ENCODE data around the gene COX8A. TPM values are rescaled to one million over a fixed set of nuclear protein-coding genes. Genes with fewer than 3 reads are reported as not detected.

Gene COX8A
- total and polyA plus RNA-seq, 10 donors: 181 to 698 (median 324) TPM

DNA sequence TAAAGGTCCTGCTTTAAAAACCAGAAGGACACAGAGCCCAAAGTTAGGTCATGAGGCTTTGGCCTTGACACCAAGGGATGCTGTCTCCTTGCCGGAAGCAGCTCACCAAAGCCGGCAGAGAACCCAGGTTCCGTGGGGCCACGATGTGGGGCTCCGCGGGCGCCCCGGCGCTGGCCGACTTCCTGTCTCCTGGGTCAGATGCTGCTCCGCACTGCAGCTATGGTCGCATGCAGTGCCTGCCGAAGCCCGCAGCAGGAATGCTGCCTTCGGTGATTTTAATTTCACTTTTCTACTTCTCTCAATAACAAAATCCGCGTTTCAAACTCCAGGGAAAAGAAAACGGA is 11.4 kb downstream of the COX8A start:
- DNase-seq: peak; percentile 94
- Histone ChIP-seq H3K4me1 (peaks cover 11 to 74% (median 42%) of the 10 kb centered on the region in 6 donors), H3K9me3 (no peaks in the 10 kb centered on the region), H3K27me3 (replicated peaks in 1 of 7) (no peaks in the 10 kb centered on the region), H3K27ac (peak overlapping the region; percentile 81 to 96 (median 92)), H3K36me3 (peaks cover 3 to 30% (median 27%) of the 10 kb centered on the region in 6 donors), H3K4me3 (peak overlapping the region; percentile 89 to 100 (median 98))
- 0 to 1% (median 0%) methylated on average over 17 to 18 of the region's 18 CpGs for WGBS, 5 donors
- TF ChIP-seq POLR2A (IDR thresholded peaks at IDR 0.05) (no peak), POLR2AphosphoS5 (IDR thresholded peaks at IDR 0.05) (no peak)
- TF ChIP-seq, protein P1, sequence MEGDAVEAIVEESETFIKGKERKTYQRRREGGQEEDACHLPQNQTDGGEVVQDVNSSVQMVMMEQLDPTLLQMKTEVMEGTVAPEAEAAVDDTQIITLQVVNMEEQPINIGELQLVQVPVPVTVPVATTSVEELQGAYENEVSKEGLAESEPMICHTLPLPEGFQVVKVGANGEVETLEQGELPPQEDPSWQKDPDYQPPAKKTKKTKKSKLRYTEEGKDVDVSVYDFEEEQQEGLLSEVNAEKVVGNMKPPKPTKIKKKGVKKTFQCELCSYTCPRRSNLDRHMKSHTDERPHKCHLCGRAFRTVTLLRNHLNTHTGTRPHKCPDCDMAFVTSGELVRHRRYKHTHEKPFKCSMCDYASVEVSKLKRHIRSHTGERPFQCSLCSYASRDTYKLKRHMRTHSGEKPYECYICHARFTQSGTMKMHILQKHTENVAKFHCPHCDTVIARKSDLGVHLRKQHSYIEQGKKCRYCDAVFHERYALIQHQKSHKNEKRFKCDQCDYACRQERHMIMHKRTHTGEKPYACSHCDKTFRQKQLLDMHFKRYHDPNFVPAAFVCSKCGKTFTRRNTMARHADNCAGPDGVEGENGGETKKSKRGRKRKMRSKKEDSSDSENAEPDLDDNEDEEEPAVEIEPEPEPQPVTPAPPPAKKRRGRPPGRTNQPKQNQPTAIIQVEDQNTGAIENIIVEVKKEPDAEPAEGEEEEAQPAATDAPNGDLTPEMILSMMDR (IDR thresholded peaks at IDR 0.05 in 8 of 11, conservative IDR thresholded peaks at IDR 0.05 in 3 of 11): no peak
- intact Hi-C loops (cut with DNase I; ENCODE audit: low total_unique reads): no loop called here

DNA sequence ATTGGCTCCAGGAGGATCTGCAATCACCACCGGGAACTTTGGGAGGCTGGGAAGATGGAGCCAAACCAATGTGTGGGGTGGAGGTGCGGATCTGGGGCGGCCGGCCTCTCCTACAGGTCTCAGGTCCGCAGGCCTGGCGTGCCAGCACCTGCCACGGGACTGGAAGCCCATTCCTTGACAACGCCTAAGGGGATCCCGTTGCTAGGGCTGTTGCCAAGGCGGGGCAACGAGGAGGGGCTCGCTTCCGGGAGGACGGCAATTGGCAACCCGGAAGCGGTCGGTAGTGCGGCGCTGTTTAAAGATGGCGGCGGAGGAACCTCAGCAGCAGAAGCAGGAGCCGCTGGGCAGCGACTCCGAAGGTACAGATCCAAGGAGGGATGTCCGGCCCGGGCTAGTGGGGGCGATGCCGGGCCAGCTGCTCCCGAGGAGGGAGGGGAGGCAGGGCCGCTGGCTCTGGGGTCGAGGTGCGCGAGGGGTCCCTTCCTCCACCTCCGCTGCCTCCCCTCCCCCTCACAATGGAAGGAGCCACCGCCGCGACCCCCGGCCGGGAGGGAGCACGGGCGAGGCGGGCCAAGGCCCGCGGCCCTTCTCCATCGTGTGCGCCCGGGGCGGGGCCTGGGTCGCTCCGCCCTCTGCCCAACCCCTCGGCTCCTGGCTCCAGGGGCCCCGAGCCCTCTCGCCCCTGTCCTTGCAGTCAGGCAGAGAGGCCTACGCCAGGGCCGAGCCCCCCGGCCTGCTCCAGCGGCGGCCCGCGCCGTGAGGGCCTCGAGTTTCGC is 11.9 kb downstream of the COX8A start, which contains the start of gene OTUB1:
Gene OTUB1, plus strand, starts transcription at position 283 of the 776 bp plus-strand sequence. Its CDS starts 19 bp downstream, at position 302.
- peak within 1 kb of the TSS; percentile 81 to 96 (median 92) for H3K27ac ChIP-seq
- no peaks in the 10 kb centered on the region for H3K27me3 ChIP-seq (replicated peaks in 1 of 7)
- H3K4me1 ChIP-seq: peaks cover 11 to 68% (median 41%) of the 10 kb centered on the region in 6 donors
- intact Hi-C loops (cut with DNase I; ENCODE audit: low total_unique reads): no loop called here
- DNase-seq: peak; percentile 97
- WGBS, 5 donors: 0 to 1% (median 0%) methylated on average over 13 to 63 of the region's 63 CpGs
- H3K9me3 ChIP-seq: no peaks in the 10 kb centered on the region
- TF ChIP-seq POLR2A (IDR thresholded peaks at IDR 0.05) (peak in 1 of 3 donors; percentile 15), POLR2AphosphoS5 (IDR thresholded peaks at IDR 0.05) (peak; percentile 85 to 90 (median 89))
- TF ChIP-seq, protein P1 (IDR thresholded peaks at IDR 0.05 in 8 of 11, conservative IDR thresholded peaks at IDR 0.05 in 3 of 11): peak in 3 of 11 experiments; percentile 4 to 22 (median 16)
- H3K4me3 ChIP-seq: peak within 1 kb of the TSS; percentile 89 to 100 (median 98)
- H3K36me3 ChIP-seq: peaks cover 3 to 36% (median 32%) of the 10 kb centered on the region in 6 donors

DNA sequence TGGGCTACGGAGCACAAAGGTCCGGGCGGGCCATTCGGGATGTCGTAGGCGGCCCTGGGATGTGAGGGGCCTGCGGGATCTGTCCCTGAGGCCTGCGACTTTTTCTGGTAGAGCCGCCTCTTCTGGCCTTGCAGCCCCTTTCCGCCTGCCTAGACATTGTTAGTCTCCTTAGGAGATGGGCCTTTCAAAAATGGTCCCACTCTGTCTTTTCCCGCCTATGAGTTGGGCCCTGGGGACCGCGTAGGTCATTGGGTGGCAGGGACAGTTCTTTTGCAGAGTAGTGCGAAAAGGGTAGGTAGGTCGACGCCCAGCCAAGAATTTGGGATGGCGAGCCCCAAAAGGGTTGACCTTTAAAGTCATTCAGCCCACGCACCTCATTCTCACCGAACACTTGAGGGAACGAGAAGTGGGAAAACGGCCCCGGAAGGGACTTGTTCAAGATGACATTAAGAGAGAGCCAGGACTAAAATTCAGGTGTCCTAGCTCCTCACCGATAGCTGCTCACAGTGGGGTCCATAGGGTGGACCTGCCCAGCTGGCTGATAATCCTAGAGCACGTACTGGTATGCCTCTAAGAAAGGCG is 12.6 kb downstream of the COX8A start:
- Histone ChIP-seq H3K4me1 (peaks cover 11 to 61% (median 35%) of the 10 kb centered on the region in 6 donors), H3K27ac (peak overlapping the region; percentile 81 to 96 (median 92)), H3K36me3 (peaks cover 3 to 43% (median 38%) of the 10 kb centered on the region in 6 donors), H3K4me3 (peak overlapping the region; percentile 89 to 100 (median 98)), H3K27me3 (replicated peaks in 1 of 7) (no peaks in the 10 kb centered on the region), H3K9me3 (no peaks in the 10 kb centered on the region)
- intact Hi-C loops (cut with DNase I; ENCODE audit: low total_unique reads): no loop called here
- TF ChIP-seq, protein P1 (IDR thresholded peaks at IDR 0.05 in 8 of 11, conservative IDR thresholded peaks at IDR 0.05 in 3 of 11): no peak
- TF ChIP-seq POLR2AphosphoS5 (IDR thresholded peaks at IDR 0.05): no peak
- TF ChIP-seq POLR2A (IDR thresholded peaks at IDR 0.05): no peak
- WGBS, 5 donors: 44 to 83% (median 51%) methylated on average over 12 to 25 of the region's 25 CpGs
- DNase-seq: no peak

GRCh38 chr11:63991558-63991957 is 17.1 kb downstream of the COX8A start:
- no peaks in the 10 kb centered on the region for H3K27me3 ChIP-seq (replicated peaks in 1 of 7)
- no peak overlapping the region for H3K27ac ChIP-seq
- H3K4me3 ChIP-seq: no peak overlapping the region
- peaks cover 11 to 52% (median 23%) of the 10 kb centered on the region in 6 donors for H3K4me1 ChIP-seq
- TF ChIP-seq, protein P1 (IDR thresholded peaks at IDR 0.05 in 8 of 11, conservative IDR thresholded peaks at IDR 0.05 in 3 of 11): no peak
- TF ChIP-seq POLR2AphosphoS5 (IDR thresholded peaks at IDR 0.05) (no peak), POLR2A (IDR thresholded peaks at IDR 0.05) (no peak)
- intact Hi-C loops (cut with DNase I; ENCODE audit: low total_unique reads): no loop called here
- H3K36me3 ChIP-seq: peaks cover 3 to 88% (median 75%) of the 10 kb centered on the region in 6 donors
- WGBS, 5 donors: 90 to 96% (median 93%) methylated on average over 10 of the region's 10 CpGs
- H3K9me3 ChIP-seq: no peaks in the 10 kb centered on the region
- no peak for DNase-seq
